Prostate gland (tissue), 2 donors: ENCODE results near the gene ADARB2. TPM values are rescaled to one million over a fixed set of nuclear protein-coding genes. Genes with fewer than 3 reads are reported as not detected.
A peak's percentile ranks its signal among the peaks of the same experiment; 100 is the strongest.

ENCODE experiments used
- DNase-seq: peaks from one replicate; pipeline ENCODE4 v3.0.0-alpha.2; 2019; ENCODE audit warnings: low spot score
- H3K27ac ChIP-seq, 2 donors: fragments of 200-600 bp; sonication (generic); 2 replicates each; pipeline ENCODE4 v1.5.1; 2017 to 2019
- H3K27me3 ChIP-seq: fragments of 200-600 bp; sonication (generic); replicated peaks from 2 replicates; pipeline ENCODE4 v1.5.1; 2019; ENCODE audit not compliant: insufficient read depth
- H3K36me3 ChIP-seq, 2 donors: fragments of 200-600 bp; sonication (generic); 1 replicate in 1 of 2; 2 replicates in 1 of 2; pipeline versions ENCODE4 v1.5.1 to v1.8.1; 2017 to 2019
- H3K4me1 ChIP-seq: fragments of 200-600 bp; sonication (generic); replicated peaks from 2 replicates; pipeline ENCODE4 v1.5.1; 2019
- H3K4me3 ChIP-seq, 2 donors: fragments of 200-600 bp; sonication (generic); 2 replicates each; pipeline ENCODE4 v1.5.1; 2017 to 2019
- H3K9me3 ChIP-seq: fragments of 200-600 bp; sonication (generic); 2 replicates; pipeline ENCODE4 v1.5.1; 2017
- CTCF ChIP-seq, 4 experiments: fragments of 200-600 bp in 2 of 4; fragments of 450-650 bp in 2 of 4; sonication (generic) in 2 of 4; IDR thresholded peaks; 1 replicate in 3 of 4; 2 replicates in 1 of 4; pipeline ENCODE4 v1.5.1; 2016 to 2019; ENCODE audit warnings: antibody characterized with exemption in 4 of 4, mild to moderate bottlenecking in 2 of 4, moderate library complexity in 2 of 4
- POLR2A ChIP-seq: fragments of 450-650 bp; IDR thresholded peaks from one replicate; pipeline ENCODE4 v1.6.1; 2016; ENCODE audit warnings: antibody characterized with exemption, mild to moderate bottlenecking
- POLR2AphosphoS5 ChIP-seq: sonication (generic); formaldehyde crosslinking; IDR thresholded peaks from one replicate; pipeline ENCODE4 v1.6.1; 2017; ENCODE audit warnings: antibody characterized with exemption
- WGBS: methylation state at CpG from one replicate; pipeline ENCODE4 v1.1.5; 2018; 5-methylcytosine and 5-hydroxymethylcytosine counted together
- intact Hi-C: fragments of 100-400 bp; cut with DNase I; formaldehyde crosslinking; loops from one replicate; pipeline ENCODE4 v1.14.2; 2022
- total RNA-seq, 2 donors: library from RNA; depleted of rRNA; stranded (reverse); fragments of >200 nt; gene quantifications; one replicate each; pipeline ENCODE4 v1.1.0, GENCODE V29; 2016

The ADARB2 gene
- total RNA-seq, 2 donors from 2014 or later = 0.36 to 10.5 TPM

GRCh38 chr10:1189166-1190051 lies 547.9 kb downstream of the ADARB2 start:
- no peak overlapping the region for H3K27ac ChIP-seq
- 93% methylated on average over 26 of the region's 26 CpGs for WGBS
- no peaks in the 10 kb centered on the region for H3K36me3 ChIP-seq
- no peaks in the 10 kb centered on the region for H3K9me3 ChIP-seq
- no peak for DNase-seq
- intact Hi-C loops = no loop called here
- no peaks in the 10 kb centered on the region for H3K27me3 ChIP-seq
- H3K4me1 ChIP-seq = no peaks in the 10 kb centered on the region
- no peak overlapping the region for H3K4me3 ChIP-seq
- TF ChIP-seq CTCF (IDR thresholded peaks at IDR 0.05) (no peak), POLR2A (no peak), POLR2AphosphoS5 (no peak)

- Histone ChIP-seq H3K9me3 (no peaks in the 10 kb centered on the region), H3K27ac (no peak overlapping the region), H3K4me1 (no peaks in the 10 kb centered on the region), H3K27me3 (no peaks in the 10 kb centered on the region), H3K36me3 (no peaks in the 10 kb centered on the region), H3K4me3 (no peak overlapping the region)
- no peak for TF ChIP-seq POLR2AphosphoS5
- no peak for TF ChIP-seq CTCF (IDR thresholded peaks at IDR 0.05)
- no peak for TF ChIP-seq POLR2A
- WGBS = 77% methylated on average over 14 of the region's 14 CpGs
- DNase-seq = no peak
- intact Hi-C loops = no loop called here
Observed at GRCh38 chr10:1188558-1189135, 548.7 kb downstream of the ADARB2 start.

- Histone ChIP-seq H3K4me3 (no peak overlapping the region), H3K36me3 (no peaks in the 10 kb centered on the region), H3K27ac (no peak overlapping the region), H3K4me1 (no peaks in the 10 kb centered on the region), H3K9me3 (no peaks in the 10 kb centered on the region), H3K27me3 (no peaks in the 10 kb centered on the region)
- WGBS = 64% methylated on average over 11 of the region's 11 CpGs
- no peak for DNase-seq
- intact Hi-C loops = no loop called here
- TF ChIP-seq POLR2AphosphoS5 = peak; percentile 11
- TF ChIP-seq CTCF (IDR thresholded peaks at IDR 0.05) = no peak
- TF ChIP-seq POLR2A = no peak
Observed at GRCh38 chr10:1187855-1188557, 549.3 kb downstream of the ADARB2 start.

- Histone ChIP-seq H3K27ac (no peak overlapping the region), H3K4me1 (no peaks in the 10 kb centered on the region), H3K36me3 (no peaks in the 10 kb centered on the region), H3K4me3 (no peak overlapping the region), H3K27me3 (no peaks in the 10 kb centered on the region), H3K9me3 (no peaks in the 10 kb centered on the region)
- 71% methylated on average over 29 of the region's 29 CpGs for WGBS
- no peak for DNase-seq
- TF ChIP-seq POLR2A (no peak), CTCF (IDR thresholded peaks at IDR 0.05) (no peak), POLR2AphosphoS5 (no peak)
- intact Hi-C loops = no loop called here
Observed at GRCh38 chr10:1187151-1187854, 550.0 kb downstream of the ADARB2 start.
